GM23248 (cell line): ENCODE measurements around the gene TMEM154.

ENCODE experiments used
- EZH2 ChIP-seq: fragments of 200-600 bp; sonication (generic); IDR thresholded peaks from 2 replicates; pipeline ENCODE4 v1.6.1; 2018; ENCODE audit warnings: antibody characterized with exemption, mild to moderate bottlenecking; ENCODE audit not compliant: insufficient read depth, poor library complexity, severe bottlenecking
- EZH2phosphoT487 ChIP-seq: fragments of 200-600 bp; sonication (generic); IDR thresholded peaks from 2 replicates; pipeline ENCODE4 v1.6.1; 2018; ENCODE audit warnings: antibody characterized with exemption, moderate library complexity, mild to moderate bottlenecking, low read depth; ENCODE audit not compliant: insufficient read depth

DNA sequence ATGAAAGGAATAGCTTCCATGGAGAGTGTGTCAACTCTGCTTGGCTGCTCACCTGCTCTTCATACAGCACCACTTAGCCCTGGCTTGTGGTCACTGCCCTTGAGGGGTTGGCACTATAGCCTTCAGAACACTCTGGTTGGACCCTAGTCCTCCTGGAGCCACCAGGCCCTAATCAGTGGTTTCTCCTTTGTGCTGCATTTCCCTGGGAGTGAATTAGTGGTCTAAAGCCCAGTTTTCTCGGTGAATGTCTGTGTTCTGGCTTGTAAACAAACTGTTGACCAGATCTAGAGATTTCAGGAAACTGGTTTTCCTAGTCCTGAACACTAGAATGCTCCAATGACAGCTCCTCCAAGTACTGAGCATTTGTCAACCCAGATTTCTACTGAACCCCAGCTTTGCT is 28.6 kb upstream of the TMEM154 start:
- TF ChIP-seq EZH2 (no peak), EZH2phosphoT487 (no peak)
